NT2/D1 (cell line): ENCODE measurements around the gene NDUFB5.

Source experiments
- SUZ12 ChIP-seq: IDR thresholded peaks from 2 replicates; pipeline ENCODE4 v1.6.1; 2011; ENCODE audit not compliant: insufficient read length, insufficient read depth; ENCODE audit errors: extremely low read depth
- YY1 ChIP-seq: IDR thresholded peaks from 2 replicates; pipeline ENCODE4 v1.6.1; 2011; ENCODE audit not compliant: insufficient read length, insufficient read depth
- ZNF274 ChIP-seq: IDR thresholded peaks from 2 replicates; pipeline ENCODE4 v1.6.1; 2011; ENCODE audit warnings: mild to moderate bottlenecking, low read depth, low read length

DNA sequence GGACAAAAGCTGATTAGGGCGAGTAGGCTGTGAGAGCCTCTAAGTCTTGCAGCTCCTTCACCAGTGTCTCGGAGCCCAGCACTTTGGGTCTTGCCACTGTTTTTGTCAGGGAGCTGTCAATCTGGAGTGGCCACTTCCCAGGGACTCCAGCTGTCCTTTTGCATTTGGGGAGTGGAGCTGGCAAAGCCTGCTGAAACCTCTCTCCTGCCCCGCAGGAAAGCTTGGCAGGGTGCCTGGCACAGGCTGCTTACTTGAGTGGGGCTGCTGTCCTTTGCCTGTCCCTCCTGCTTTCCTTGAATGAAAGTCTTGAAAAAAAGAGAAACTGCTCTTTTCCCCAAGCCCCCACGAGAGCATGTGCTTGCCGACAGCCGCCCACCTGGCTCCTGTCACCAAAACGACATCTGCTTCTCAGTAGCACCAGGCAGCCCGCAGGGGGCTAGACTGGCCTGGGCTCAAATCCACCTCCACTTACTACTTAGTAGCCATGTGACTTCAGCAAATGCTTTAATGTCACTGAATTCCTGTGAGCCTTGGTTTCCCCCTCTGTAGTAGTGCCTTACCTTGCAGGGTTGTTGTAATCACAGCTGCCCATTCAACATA, 61.9 kb downstream of the NDUFB5 start:
- TF ChIP-seq YY1 (no peak), ZNF274 (no peak), SUZ12 (no peak)
